HG02885 (cell line): ENCODE measurements around the gene ACO2.
"Not testable (repeated sequence)": the region's sequence is repeated elsewhere in the genome, so short reads cannot be mapped to it uniquely, and the experiment has no call there.

Experiments
- ATAC-seq: cut with Tn5 transposase; IDR thresholded peaks from one replicate; pipeline ENCODE4 v1.9.1; 2021; ENCODE audit warnings: mild to moderate bottlenecking; ENCODE audit not compliant: unreplicated experiment, poor library complexity

The ACO2 gene

DNA sequence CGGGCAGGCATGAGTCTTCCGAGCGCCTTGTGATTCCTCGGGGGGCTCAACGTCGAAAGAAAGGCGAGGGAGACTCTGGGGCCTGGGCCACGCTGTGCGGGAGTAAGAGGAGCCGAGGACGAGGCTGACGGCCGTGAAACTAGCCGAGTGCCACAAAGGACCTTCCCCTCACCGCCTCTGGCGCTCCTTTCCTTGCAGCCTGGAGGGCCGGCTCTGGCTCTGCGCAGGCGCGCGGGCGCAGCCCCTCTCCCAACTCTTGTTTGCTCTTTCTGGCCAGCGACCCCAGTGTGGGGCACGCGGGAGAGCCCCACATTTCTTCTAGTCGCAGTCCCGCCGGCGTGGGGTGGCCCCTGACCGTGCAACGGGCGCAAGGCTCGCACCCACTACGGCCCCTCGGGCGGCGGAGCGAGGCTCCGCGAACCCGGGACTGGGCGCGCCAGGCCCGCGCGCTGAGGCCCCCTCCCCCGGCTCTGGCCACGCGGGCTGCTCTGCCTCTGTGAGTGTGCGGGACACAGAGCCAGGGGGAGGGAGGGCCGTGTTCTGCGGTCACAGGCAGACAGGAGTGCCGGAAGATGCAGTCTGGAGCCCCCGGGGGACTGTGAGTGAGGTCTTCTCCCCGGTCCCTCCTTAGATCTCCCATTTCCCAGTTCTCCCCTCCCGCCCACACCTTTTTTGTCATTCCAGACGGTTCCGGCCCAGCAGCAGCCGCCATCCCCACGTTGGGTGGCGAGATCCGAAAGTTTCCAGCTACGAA, 21.3 kb upstream of the ACO2 start:
- no peak for ATAC-seq

DNA sequence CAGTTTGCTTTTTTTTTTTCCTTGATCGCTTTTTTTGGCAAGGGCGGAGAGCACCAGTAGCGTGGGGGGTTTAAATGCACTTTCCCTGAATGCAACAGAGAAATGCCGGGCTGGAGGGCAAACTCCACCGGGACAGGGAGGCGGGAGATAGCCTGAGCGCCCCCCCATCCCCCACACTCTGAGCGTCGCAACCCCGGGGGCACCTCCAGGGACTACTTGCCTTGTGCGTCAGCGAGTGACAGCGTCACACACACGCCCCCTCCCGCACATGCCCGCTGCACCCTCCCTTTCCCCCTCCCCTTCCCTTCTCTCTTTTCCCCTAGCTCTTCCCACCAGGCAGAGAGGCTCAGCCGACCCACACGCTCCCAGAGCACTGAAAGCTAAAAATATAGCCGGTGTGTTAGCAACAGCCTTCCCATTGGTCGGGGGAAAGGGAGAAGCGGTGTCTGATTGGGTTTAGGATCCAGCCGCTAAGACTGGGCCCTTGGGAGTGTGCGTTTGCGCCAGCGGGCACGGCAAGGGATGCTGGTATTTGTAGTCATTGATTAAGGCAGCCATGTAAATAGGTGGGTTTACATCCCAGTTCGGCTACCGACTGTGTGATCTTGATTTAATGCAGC, 20.6 kb upstream of the ACO2 start:
- ATAC-seq = peak; percentile 54

DNA sequence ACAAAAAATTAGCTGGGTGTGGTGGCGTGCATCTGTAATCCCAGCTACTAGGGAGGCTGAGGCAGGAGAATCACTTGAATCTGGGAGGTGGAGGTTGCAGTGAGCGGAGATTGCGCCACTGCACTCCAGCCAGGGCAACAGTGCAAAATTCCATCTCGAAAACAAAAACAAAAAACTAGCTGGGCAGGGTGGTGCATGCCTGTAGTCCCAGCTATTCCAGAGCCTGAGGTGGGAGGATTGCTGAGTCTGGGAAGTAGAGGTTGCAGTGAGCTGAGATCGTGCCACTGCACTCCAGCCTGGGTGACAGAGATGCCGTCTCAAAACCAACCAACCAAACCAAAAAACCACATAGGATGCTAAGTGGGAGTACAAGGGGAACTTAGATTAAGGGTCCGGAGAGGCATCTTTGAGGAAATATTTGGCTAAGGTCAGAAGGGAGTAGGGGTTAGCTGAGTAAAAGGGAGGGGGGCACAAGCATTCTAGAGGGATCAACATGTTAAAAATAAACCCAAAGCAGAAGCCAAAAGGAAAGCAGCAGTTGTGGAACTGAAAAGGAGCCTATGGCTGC, 10.7 kb upstream of the ACO2 start:
- ATAC-seq = no peak

DNA sequence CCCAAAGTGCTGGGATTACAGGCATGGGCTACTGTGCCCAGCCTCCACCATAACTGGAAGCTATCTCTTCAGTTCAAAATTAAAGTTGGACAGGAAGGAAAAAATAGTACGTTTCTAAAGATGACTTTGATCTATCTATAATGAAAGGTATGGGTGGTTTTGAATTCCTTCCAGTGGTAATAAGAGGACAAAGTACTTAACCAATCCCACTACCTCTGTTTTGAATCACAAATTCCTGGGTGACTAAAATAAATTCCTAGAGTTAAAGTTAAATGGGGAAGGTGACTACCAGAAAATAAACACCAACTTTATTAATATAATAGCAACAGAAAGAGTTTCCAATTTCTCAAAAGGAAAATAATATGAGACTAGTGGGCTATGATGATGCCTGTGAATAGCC, 9.5 kb upstream of the ACO2 start:
- no peak for ATAC-seq

DNA sequence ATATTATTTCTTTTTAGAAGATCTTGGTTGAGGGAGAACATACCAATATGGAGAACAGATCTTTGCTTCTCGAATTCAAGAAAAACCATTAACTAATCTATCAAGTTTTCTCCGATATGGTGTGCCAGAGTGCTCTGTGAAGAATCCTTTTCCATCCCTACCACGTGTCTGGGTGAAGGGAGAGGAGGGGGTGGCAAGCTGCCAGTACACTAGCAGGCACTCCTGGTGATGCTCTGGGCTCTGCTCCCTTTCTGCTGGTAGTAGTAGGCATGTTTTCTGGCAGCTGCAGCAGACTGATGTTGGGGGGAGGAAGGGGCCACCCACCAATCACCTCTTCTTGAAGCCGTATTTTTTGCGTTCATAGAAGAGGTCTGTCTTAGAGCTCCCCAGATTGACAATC, 8.8 kb upstream of the ACO2 start:
- ATAC-seq = not testable (repeated sequence)

DNA sequence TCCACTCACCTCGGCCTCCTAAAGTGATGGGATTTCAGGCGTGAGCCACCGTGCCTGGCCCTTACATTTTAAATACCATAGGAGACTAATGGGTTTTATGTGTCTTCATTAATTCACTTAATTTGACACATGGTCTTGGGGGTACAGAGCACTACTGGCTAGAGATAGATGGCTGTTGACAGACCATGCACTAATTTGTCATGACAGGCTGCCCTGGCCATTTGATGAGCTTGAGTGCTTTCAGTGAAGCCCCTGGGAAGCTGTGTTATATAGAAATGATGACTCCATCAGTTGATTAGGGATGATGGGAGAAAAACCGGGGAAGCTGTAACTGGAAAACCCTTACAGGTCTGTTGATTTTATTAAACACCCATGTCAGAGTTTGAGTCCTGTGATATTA, 7.0 kb upstream of the ACO2 start:
- ATAC-seq = no peak

DNA sequence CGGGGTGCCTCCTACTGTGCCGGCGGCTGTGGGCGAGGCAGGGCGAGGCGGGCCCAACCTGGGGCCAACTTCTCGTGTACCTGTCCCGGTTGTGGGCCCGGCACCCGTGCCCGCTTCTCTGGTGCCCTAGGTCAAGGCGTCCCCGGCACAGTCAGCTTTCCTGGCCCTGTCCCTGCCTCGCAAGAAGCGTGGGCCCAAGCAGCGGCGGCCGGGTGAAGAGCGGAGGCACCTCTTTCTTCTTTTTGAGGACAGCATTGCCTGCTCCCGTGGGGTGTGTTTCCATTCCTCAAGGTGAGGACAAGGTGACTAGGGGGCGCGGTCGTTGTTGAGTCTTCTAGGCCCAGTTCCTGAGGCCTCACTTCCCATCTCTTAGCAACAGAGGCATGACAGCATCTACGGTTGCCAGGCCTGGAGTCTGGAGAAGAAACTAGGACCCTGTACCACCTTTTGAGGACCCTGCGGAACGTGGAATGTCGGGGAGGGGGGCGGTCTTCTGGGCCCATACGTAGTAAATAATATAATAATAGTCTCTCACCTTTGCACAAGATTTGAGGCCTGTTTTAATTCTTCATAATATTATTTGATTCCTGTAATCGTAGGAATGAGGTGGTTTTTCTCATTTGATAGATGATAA, 418 bp downstream of the ACO2 start:
- ATAC-seq = peak; percentile 5

DNA sequence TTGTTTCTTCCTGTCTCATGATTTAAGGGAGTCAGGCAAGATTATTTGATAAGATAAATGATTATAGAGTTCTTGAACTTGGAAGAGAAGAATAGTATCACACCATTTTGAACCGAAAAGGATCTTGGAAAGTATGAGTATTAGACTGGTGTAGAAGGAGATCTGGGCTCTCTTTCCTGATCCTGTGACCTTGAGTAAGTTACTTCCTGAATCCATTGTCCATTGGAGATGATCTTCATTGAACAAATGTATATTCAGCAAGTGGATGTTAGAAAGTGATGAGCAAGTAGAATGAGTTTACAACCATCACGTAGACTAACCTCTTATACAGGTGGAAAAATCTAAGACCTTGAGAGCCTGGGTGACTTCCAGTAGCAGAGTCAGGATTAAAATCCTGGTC, 2.0 kb downstream of the ACO2 start:
- no peak for ATAC-seq

DNA sequence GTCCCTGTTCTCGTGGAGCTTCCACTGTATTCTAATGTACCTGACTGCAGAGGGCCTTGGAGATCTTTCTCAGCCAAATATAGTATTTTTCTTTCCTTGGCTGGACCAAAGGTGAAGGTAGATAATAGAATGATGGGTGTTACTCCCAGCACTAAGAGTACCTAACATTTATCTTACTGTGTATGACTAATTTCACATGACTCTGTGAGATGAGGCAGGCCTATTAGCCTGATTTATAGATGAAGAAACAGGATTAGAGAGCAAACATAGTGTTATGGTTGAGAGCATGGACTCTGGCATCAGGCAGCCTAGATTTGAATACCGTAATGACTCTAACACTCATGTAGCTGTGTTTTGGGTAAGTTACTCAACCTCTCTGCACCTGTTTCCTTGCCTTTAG, 2.7 kb downstream of the ACO2 start:
- ATAC-seq = no peak

DNA sequence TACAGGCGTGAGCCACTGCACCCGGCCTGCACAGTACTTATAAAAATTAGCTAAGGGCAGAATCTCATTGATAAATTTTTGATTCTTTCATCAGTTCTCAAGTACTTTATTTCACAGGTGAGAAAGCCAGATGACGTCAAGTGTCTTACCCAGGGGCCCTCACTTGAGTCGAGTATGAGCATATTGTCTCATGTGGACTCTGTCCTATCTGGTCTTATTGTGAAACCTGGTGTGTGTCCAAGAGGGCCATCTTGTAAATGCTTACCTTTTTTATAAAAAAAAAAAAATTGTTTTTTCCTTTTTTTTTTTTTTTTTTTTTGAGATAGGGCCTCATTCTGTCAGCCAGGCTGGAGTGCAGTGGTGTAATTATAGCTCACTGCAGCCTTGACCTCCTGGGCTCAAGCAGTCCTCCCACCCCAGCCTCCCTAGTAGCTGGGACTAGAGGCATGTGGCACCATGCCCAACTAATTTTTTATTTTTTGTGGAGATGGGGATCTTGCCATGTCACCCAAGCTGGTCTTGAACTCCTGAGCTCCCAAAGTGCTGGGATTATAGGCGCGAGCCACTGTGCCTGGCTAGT, 6.0 kb downstream of the ACO2 start:
- ATAC-seq = no peak

DNA sequence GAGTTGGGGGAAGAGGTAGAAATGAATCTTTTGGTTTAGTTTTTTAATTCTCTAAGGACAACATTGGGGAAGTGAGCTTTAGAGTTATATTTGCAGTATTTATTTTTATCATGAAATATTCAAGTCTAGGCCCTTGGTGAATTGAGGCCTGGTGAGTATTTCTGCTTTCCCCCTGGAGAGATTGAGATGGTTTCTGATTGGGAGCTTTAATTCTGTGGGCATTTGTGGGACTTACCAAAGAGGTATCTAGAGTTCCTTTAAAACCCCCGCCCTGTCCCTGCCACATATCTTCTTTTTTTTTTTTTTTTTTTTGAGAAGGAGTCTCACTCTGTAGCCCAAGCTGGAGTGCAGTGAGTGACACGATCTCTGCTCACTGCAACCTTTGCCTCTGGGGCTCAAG, 9.6 kb downstream of the ACO2 start:
- ATAC-seq = no peak

DNA sequence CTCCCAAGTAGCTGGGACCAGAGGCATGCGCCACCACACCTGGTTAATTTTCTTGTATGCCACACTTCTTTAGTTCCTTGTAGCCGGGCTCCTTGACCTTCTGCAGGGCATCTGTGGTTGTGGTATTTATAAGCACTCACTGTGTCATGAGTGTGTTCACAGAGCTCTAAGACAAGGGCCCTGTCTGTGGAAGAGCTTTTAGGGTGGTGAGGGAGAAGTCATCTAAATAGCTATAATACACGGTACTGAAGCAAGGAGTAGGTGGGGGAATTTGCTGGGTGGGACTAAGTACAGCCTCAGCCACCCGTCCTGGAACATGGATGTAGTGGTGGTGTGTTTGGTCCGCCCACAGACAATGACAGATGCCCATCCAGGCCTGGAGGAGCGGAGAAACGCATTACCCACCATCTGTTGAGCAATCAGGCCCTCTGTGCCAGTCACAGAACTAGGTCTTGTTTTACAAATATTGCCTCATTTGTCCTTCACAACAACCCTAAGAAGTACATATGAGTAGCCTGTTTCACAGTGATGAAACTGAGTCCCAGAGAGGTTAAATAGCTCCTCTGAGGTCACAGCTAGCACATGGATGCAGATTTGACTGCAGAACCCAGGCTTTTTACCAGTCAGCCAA, 10.1 kb downstream of the ACO2 start:
- ATAC-seq = no peak

DNA sequence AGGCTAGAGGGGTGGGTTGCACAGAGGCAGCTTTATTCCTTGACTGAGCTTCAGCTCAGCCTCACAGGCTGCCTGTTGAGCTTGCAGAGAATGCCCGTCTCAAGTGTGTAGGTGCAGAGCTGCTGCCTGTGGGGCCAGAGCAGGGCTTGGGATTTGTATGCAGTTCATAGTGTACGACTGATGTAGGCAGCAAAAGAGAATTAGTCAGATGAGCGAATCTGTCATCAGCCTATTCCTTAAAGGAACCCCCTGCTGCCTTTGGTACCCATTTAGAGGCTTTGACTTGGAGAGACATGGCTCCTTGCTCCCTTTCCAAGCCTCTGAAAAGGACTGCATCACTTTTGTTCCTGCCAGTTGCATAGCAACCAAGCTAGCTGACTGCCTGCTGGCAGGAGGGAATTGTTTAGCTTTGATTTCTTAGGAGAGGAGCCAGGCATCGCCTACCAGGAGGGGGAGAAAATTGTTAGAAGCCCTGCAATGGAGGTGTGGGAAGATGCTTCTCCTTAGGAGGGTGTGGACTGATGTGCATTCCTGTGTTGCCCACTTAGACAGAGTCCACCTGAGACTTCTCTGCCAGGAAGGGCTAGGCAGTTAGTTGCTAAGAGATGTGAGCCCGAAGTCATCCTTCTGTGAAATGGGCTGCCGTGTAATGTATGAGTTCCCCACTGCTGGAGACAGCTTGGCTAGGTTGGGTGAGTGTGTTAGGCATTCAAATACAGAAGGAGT, 10.9 kb downstream of the ACO2 start:
- ATAC-seq = no peak

DNA sequence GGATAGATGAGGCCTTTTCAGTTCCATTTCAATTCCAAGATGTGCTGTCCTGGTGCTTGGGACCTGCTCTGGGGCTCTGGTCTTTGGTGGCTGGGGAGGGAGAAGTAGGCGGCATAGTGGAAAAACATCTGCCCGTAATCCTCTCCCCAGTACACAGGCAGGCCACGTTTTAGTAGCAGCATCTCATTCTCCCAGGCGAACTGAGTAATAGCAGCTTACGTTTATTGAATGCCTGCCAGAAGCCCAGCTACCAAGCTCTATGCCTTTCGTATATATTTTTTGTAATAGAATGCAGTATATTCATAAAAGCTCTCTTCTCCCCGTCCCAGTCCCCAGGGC, 11.4 kb downstream of the ACO2 start:
- ATAC-seq = no peak

DNA sequence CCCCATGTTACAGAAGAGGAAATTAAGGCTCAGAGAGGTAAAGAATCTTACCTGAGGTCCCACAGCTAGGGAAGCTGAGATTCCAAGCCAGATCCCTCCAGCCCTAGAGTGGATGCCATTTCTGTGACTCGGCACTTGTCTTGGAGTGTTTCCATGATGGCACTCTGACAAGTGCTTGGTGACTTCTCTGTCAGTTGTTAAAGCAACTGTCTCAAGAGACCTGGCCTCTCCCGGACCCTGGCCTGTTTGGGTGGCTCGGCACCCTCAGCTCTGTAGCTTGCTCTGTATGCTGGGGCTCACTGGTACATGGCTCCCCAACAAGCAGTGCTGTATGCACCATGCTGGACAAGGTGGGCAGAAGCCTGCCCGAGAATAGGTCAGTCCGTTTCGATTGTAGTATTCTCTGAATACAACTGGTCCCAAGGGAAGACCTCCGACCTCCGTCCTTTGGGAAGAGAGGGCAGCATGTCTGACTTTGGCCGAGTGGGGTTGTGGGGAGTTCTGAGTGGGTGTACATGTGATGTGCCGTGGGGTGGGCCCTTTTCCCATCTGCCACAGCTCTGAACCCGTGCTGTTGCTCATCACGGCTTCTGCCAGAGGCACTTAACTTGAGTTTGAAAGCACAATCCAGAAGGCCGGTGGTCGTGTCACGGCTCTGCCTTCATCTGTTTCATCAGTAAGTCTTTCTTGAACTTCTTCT, 12.4 kb downstream of the ACO2 start:
- no peak for ATAC-seq

DNA sequence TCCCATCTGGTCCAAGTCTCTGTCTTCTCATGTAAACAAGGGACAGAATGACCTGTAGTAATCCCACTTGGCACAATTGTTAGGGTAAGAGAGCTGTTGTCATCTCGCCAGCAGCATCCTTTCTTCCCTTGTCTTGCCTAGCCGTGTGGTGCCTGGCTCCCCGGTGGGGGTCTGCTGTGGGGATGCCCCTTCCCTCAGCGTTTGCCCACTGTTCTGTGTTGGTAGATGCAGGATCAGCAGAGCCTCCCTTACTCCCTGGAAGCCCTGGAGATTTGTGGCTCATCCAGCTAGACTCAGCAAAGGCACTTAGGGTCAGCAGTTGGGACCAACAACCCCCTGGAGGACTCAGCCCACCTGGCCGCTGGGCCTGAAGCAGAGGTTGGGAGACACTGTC, 13.0 kb downstream of the ACO2 start:
- ATAC-seq = no peak

DNA sequence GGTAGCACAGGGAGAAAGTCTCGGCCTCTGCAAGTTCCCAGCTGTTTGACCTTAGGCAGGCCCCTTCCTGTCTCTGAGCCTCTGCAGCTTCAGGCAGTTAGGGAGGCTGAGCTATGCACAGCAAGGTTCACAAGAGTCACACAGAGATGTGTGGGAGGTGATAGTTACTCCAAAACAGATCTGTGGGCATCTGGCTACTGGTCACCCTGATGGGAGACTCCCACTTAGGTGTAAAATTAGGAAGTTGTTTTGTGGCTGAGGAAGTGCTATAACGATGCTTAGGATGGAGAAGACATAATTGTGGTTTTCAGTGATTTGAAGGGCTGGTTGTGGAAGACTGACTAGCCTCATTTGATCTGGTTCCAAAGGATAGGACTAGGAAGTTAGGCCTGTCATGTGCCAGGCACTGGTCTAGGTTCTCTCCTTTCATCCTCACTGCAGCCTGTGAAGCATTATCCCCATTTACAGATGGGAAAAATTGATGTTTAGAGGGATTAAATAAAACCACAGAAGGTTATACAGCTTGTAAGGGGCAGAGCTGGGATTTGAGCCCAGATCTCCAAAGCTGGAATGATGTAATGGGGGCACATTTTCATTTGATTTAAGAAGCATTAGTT, 13.5 kb downstream of the ACO2 start:
- ATAC-seq = no peak

DNA sequence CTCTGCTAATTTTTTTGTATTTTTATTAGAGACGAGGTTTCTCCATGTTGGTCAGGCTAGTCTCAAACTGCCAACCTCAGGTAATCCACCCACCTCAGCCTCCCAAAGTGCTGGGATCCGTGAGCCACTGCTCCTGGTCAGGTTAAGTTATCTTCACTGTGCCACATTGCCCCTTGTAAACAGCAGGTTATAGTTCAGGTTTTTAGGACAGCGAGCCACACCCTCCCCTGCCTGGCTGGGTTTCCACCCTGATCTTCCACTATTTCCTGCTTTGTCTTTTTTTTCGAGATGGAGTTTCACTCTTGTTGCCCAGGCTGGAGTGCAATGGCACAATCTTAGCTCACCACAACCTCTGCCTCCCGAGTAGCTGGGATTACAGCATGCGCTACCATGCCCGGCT, 16.1 kb downstream of the ACO2 start:
- no peak for ATAC-seq
